ENCODE data around the gene SALL1.

Gene SALL1

GRCh38 chr16:51132490-51133115 is 18.5 kb downstream of the SALL1 start:
- in situ Hi-C loops (cut with MboI; ENCODE audit: low sequenced_read_pairs, unreplicated experiment): no loop called here
- TF ChIP-seq CTCF (IDR thresholded peaks at IDR 0.05; ENCODE audit: borderline replicate concordance, control extremely low read depth, extremely low read depth, insufficient read depth, missing control alignments): no peak
- DNase-seq (ENCODE audit: low spot score): no peak

- in situ Hi-C loops (cut with MboI; ENCODE audit: low sequenced_read_pairs, unreplicated experiment): no loop called here
- TF ChIP-seq CTCF (IDR thresholded peaks at IDR 0.05; ENCODE audit: borderline replicate concordance, control extremely low read depth, extremely low read depth, insufficient read depth, missing control alignments): no peak
- DNase-seq (ENCODE audit: low spot score): no peak
Measured at GRCh38 chr16:51131619-51132018, 19.5 kb downstream of the SALL1 start.

- in situ Hi-C loops (cut with MboI; ENCODE audit: low sequenced_read_pairs, unreplicated experiment): no loop called here
- no peak for TF ChIP-seq CTCF (IDR thresholded peaks at IDR 0.05; ENCODE audit: borderline replicate concordance, control extremely low read depth, extremely low read depth, insufficient read depth, missing control alignments)
- no peak for DNase-seq (ENCODE audit: low spot score)
Measured at GRCh38 chr16:51129105-51129504, 22.0 kb downstream of the SALL1 start.

GRCh38 chr16:51125992-51126391 is 25.1 kb downstream of the SALL1 start:
- TF ChIP-seq CTCF (IDR thresholded peaks at IDR 0.05; ENCODE audit: borderline replicate concordance, control extremely low read depth, extremely low read depth, insufficient read depth, missing control alignments): no peak
- no peak for DNase-seq (ENCODE audit: low spot score)
- in situ Hi-C loops (cut with MboI; ENCODE audit: low sequenced_read_pairs, unreplicated experiment): no loop called here

- DNase-seq (ENCODE audit: low spot score): no peak
- in situ Hi-C loops (cut with MboI; ENCODE audit: low sequenced_read_pairs, unreplicated experiment): no loop called here
- TF ChIP-seq CTCF (IDR thresholded peaks at IDR 0.05; ENCODE audit: borderline replicate concordance, control extremely low read depth, extremely low read depth, insufficient read depth, missing control alignments): no peak
Measured at GRCh38 chr16:51124896-51125295, 26.2 kb downstream of the SALL1 start.

- in situ Hi-C loops (cut with MboI; ENCODE audit: low sequenced_read_pairs, unreplicated experiment): no loop called here
- DNase-seq (ENCODE audit: low spot score): no peak
- no peak for TF ChIP-seq CTCF (IDR thresholded peaks at IDR 0.05; ENCODE audit: borderline replicate concordance, control extremely low read depth, extremely low read depth, insufficient read depth, missing control alignments)
Measured at GRCh38 chr16:51121850-51122249, 29.2 kb downstream of the SALL1 start.

Measured in GM13976 (cell line).